IMR-90 (cell line): ENCODE data around the gene CACNA1G.

Experiments used
- CEBPB ChIP-seq: IDR thresholded peaks from 2 replicates; pipeline ENCODE4 v1.6.1; 2012; ENCODE audit warnings: low read depth, low read length, improper control_type of control experiment
- CHD1 ChIP-seq: IDR thresholded peaks from 2 replicates; pipeline ENCODE4 v1.6.1; 2012; ENCODE audit warnings: low read depth, low read length, improper control_type of control experiment
- CTCF ChIP-seq: conservative IDR thresholded peaks from 2 replicates; pipeline ENCODE4 v1.5.1; 2012; ENCODE audit warnings: mild to moderate bottlenecking, low read depth, low read length, improper control_type of control experiment
- FOS ChIP-seq: fragments of 150-350 bp; IDR thresholded peaks from 2 replicates; pipeline ENCODE4 v1.6.1; 2016; ENCODE audit warnings: low read depth, low read length
- MXI1 ChIP-seq: IDR thresholded peaks from 2 replicates; pipeline ENCODE4 v1.6.1; 2012; ENCODE audit warnings: low read depth, mild to moderate bottlenecking, low read length, moderate library complexity, borderline replicate concordance
- NFE2L2 ChIP-seq: fragments of 150-350 bp; IDR thresholded peaks from 2 replicates; pipeline ENCODE4 v1.6.1; 2016; ENCODE audit warnings: low read depth, mild to moderate bottlenecking, low read length
- POLR2A ChIP-seq: IDR thresholded peaks from 2 replicates; pipeline ENCODE4 v1.6.1; 2012; ENCODE audit warnings: mild to moderate bottlenecking, low read depth, low read length
- RAD21 ChIP-seq: IDR thresholded peaks from 2 replicates; pipeline ENCODE4 v1.6.1; 2012; ENCODE audit warnings: low read length, improper control_type of control experiment
- USF2 ChIP-seq: fragments of 150-350 bp; IDR thresholded peaks from 2 replicates; pipeline ENCODE4 v1.6.1; 2017; ENCODE audit warnings: mild to moderate bottlenecking, antibody characterized with exemption, low read length, low read depth

GRCh38 chr17:50632637-50633036 is 72.1 kb downstream of the CACNA1G start:
- TF ChIP-seq CTCF (no peak), RAD21 (no peak), FOS (no peak), POLR2A (no peak), MXI1 (no peak), CHD1 (no peak), CEBPB (no peak), NFE2L2 (no peak), USF2 (no peak)
